ENCODE results near the gene CYP46A1.

CYP46A1 gene

DNA sequence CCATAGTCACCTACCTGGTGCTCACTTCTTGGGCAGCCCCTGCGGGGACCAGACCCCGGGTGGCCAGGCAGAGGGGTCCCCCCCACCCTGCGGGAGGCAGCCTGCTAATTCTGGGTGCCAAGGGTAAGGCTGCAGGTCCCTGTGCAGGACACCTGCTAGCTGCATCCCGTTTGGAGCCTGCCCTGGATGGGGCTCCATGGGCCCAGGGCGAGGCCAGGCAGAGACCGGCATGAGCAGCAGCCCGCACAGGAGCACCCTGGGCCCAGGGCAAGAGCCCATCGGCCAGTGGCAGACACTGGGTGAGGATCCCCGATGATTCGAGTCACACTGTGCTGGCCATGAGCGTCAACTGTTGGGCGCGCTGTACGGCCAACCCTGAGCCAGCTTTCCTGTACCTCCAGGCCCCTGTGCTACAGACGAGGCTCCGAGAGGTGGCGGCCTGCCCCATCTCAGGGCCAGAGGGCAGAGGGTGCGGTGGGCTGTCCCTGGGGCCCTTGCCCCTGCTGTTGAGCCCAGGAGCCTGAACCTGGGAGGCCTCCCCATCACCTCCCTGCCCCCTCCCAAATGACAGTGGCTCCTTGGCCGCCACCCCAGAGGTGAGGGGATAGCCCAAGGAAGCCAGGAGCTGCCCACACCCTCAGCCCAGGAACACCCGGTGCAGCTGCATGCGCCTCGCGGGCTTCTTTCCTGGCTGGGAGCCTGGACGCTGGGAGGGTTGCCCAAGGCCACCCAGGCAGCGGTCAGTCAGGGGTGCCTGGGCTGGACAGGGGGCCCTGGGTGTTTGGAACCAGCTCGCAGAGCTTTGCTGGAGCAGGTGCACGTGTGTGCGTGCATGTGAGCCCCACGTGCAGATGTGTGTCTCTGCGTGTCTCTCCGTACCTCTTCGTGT lies 47.7 kb downstream of the CYP46A1 start:
- no peak for DNase-seq

- no peak for DNase-seq
Observed at GRCh38 chr14:99732436-99733210, 48.5 kb downstream of the CYP46A1 start.

DNA sequence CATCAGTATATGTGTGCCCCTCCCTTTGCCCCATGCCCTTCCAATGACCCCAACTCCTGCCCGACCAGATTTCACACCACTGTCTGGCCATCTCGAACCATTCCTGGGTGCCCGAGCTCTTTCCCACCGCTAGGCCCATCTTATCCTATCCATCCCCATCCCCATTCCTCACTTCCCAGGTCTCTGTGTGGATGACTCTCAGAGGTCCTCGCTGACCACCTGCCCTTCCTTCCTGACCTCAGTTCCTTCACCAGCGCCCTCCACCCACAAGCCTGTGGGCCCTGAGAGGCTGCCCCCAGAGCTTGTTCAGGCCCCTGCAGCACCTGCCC lies 49.1 kb downstream of the CYP46A1 start:
- DNase-seq = no peak

DNA sequence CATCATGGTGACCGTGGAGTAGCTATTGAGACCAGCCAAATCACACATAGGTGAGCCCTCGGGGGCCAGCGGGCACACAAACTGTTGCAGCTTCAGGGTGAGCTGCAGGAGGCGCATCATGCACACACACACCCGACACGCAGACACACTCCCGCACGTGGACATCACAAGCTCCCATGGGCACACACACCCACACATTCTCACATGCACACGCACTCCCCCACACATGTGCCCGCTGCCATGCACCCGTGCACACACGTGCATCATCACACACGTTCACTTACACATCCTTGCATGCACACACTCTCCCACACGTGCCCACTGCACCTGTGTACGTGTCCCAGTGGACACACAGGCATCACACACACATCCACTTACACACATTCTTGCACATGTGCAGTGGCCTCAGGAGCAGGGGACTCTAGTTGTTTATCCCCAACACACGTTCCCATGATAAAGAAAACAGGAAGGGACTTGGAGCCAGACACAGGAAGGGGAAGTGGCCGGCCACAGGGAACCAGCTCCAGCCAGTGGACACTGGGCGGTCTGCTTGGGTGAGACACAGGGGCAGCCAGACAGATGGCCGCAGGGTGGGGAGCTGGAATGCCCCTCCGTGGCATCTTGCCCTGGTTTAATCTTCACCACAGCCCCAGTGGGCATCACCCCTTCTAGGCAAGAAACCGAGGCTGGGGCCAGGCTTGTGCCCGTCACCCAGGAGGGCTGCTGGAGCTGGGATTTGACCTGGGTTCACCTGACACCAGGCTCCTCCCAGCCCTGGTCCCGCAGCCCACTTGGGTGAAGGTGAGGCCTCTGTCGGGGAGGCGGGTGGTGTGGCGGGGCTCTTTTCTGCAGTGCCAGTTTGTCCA lies 49.7 kb downstream of the CYP46A1 start:
- no peak for DNase-seq

DNA sequence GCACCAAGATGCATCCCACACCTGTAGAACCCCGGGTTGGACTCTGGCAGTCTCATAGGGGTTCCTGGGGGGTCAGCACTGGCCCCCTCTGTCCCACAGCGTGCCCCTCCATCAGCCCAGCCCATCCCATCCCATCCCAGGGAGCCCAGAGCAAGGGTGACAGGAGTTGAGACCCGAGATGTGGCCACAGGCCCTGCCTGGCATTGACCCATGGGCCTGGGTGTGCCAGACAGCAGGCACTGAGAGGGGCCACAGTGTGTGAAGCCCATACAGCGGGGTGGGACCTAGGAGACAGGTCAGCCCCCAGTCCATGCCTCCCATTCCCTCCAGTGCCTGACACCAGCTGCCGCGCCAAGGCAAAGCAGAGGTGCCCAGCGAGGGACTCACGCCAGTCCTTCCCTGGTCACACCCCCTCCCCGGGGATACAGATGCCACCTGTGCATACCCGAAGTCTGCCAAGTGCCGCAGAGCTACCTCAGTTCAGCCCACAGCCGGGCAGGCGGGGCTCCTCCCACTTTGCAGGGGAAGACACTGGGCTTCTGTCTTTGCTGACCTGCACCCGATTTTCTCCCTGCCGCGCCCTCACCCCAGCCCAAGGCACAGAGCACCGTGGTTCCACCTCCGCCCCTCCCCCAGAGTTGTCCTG lies 50.4 kb downstream of the CYP46A1 start:
- no peak for DNase-seq

DNA sequence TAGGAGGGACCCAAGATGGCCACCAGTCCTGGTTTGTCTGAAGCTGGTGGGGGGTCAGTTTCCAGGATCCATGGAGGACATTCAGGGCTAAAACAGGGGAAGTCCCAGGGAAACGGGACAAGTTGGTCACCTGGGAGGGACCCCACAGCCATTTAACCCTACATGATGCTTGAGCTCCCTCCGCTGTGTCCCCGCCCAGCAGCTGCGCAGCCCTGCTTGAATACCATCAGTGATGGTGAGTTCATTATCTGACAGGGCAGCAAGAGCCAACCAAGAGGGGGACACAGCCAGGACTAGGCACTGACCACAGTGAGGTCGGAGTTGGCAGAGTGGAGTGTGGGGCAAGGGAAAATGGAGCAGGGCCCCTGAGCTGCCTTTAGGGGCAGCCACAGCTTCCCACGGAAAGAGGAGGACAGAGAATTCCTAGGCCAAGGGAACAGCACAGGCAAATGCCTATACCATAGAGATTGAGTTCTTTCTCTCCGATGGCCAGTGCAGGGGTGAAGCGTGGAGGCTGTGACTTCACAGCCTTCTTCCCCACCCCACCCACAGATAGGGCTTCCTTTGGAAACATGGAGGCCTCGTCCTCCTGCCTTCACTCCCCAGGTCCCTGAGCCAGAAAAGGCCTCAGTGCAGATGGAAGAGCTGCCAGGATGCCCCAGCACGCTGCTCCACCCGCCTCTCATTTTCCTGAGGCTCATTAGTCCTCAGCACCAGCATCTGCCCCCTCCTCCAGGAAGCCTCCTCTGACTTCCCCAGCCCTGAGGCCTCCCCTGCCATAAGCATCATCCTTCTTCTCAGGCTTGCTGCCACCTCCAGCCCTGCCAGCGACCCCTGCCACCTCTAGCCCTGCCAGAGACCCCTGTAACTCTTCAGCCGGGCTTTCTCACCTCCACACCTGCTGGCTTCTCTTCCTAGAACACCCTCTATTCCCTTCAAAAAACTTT lies 51.4 kb downstream of the CYP46A1 start:
- DNase-seq = no peak

DNA sequence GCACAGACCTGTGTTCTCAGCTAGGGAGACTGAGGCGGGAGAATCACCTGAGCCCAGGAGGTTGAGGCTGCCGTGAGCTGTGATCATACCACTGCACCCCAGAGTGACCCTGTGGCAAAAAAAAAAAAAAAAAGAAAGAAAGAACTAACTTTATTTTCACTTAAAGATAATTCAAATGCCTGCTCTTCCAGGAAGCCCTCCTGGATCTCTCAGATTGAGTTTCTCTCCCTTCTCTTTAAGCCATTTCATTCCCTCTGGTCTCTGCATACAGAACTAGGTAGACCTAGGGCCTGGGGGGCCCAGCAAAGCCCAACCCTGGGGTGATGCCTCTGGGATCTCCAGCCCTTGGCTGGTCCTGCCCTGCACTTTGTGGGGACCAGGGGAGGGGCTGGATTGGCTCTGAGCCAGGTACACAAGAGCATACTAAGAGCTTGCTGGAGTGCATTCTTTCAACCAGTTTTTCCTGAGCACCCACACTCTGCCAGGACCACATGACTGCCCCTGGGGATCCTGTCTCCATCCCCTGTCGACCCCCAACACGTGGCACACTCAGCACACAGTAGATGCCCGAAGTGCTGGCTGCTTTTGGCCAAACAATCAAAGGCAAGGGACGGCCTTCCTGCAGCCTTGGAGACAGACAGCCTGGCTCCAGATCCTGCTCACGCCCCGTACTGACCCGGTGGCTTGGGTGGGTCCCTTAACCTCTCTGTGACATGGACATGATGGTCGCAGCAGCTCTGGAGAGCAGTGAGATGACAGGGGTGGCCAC lies 52.7 kb downstream of the CYP46A1 start:
- DNase-seq = no peak

GRCh38 chr14:99737451-99737951 lies 53.4 kb downstream of the CYP46A1 start:
- DNase-seq = no peak

- no peak for DNase-seq
Observed at GRCh38 chr14:99737956-99738667, 54.0 kb downstream of the CYP46A1 start.

DNA sequence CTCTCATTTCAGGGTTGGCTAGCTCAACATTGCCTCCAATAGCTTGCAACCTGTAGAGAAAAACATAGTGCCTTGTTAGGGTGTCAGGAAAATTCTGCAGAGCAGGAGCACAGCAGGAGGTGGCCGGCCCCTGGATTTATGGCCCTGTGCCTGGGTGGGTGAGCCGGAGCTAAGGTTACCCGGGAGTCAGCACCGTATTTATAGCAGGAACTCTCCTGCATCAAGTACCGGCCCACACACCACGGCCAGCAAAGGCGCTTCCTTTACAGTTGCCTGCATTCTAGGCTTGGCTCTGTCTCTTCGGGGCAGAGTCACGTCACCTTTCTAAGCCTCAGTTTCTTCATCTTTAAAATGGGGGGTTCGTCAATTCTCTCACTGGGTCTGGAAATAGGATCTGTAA lies 56.3 kb downstream of the CYP46A1 start:
- no peak for DNase-seq

- no peak for DNase-seq
Observed at GRCh38 chr14:99741227-99741976, 57.3 kb downstream of the CYP46A1 start.

- no peak for DNase-seq
Observed at GRCh38 chr14:99742074-99742473, 58.0 kb downstream of the CYP46A1 start.

- DNase-seq = no peak
Observed at GRCh38 chr14:99742509-99743487, 58.7 kb downstream of the CYP46A1 start.

DNA sequence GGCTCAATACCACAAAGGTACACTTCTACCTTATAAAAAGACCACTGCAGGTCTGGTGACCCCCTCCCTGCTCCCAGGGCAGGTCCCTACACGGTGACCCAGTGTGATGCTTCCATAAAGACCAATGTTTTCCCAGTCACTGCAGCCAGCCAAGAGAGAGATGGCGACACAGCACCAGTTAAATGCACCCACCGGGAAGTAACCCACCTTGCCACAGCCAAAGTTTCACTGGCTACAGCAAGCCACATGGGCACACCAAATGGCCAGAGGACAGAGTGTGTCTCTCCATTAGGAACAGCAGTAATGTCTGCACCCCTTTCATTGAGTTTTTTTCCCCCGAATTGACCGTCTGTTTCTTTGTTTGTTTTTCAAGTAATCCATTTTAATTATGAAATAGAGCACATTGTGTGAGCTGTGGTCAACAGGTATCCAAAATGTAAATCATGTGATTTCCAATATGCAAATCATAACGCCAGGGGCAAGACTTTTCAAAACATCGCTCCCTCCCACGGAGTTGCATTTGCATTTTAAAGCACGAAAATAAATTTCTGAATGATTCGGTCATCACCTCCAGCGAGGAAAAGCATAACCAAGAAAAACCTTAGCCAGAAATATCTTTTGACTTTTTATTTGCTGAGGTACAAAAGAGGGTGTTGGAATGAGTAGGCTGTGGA lies 60.2 kb downstream of the CYP46A1 start:
- no peak for DNase-seq

DNA sequence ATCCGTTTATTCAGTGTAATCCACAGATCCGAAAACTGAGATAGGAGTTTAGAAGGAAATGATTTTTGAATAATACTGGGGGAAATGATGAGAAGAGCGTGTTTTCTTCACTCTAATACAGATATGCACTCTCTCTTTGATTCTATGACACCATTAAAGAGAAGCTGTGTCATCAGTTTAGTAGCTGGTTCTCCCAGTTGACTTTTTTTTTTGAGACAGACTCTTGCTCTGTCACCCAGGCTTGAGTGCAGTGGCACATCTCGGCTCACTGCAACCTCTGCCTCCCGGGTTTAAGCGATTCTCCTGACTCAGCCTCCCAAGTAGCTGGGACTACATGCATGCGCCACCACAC lies 60.8 kb downstream of the CYP46A1 start:
- no peak for DNase-seq

DNA sequence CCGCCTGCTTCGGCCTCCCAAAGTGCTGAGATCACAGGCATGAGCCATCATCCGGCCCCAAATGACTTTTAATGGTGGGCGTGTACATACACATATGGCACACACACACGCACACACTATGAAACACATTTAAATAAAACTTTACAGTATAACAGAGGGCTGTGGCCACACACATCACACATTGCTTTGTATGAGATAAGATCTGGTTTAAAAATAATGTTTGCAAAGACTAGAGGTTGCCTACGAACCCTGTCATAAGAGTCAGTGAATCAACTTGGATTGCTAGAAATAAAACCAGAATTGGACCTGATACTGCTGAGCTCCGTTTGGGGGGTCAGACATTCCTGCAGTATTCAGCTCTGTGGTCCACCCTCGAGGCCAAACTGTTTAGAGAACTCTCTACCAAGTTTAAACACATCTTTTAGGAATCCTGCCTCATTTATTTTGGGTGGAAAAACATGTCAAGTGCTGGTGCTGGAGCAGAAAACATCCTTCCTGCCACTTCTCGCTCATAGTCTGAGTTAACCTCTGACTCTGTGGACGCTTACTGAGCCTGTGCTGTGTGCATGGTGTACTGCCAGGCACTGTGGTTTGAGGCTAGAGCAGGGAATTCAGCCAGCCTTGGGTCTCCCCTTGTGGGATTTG lies 61.3 kb downstream of the CYP46A1 start:
- DNase-seq = no peak

- no peak for DNase-seq
Observed at GRCh38 chr14:99747167-99747566, 63.1 kb downstream of the CYP46A1 start.
